Upper lobe of left lung (tissue), 6 donors: ENCODE measurements around the gene PDXP. TPM values are rescaled to one million over a fixed set of nuclear protein-coding genes. Genes with fewer than 3 reads are reported as not detected.
"Not testable (repeated sequence)": the region's sequence is repeated elsewhere in the genome, so short reads cannot be mapped to it uniquely, and the experiment has no call there.

Experiments used
- ATAC-seq, 2 donors: fragments of 200-7000 bp; cut with Tn5 transposase; one replicate each; pipeline ENCODE4 v1.9.1; 2022; ENCODE audit warnings: mild to moderate bottlenecking in 2 of 2, moderate library complexity in 2 of 2; ENCODE audit not compliant: low FRiP score in 2 of 2
- DNase-seq, 2 donors: peaks; one replicate each; pipeline ENCODE4 v3.0.0-alpha.2; 2019 to 2020
- H3K27ac ChIP-seq, 4 donors: fragments of 200-600 bp; sonication (generic); one replicate each; pipeline ENCODE4 v1.5.1; 2016 to 2019
- H3K27me3 ChIP-seq, 4 donors: fragments of 200-600 bp; sonication (generic); one replicate each; pipeline ENCODE4 v1.5.1; 2017 to 2019
- H3K36me3 ChIP-seq, 4 donors: fragments of 200-600 bp; sonication (generic); one replicate each; pipeline ENCODE4 v1.5.1; 2016 to 2019
- H3K4me1 ChIP-seq, 4 donors: fragments of 200-600 bp; sonication (generic); one replicate each; pipeline ENCODE4 v1.5.1; 2018 to 2019
- H3K4me3 ChIP-seq, 4 donors: fragments of 200-600 bp; sonication (generic); one replicate each; pipeline ENCODE4 v1.5.1; 2017 to 2019; ENCODE audit warnings: mild to moderate bottlenecking in 2 of 4, moderate library complexity in 1 of 4
- H3K9me3 ChIP-seq, 4 donors: fragments of 200-600 bp; sonication (generic); one replicate each; pipeline ENCODE4 v1.5.1; 2018 to 2019
- EP300 ChIP-seq, 4 donors: sonication (generic); formaldehyde crosslinking; IDR thresholded peaks; one replicate each; pipeline ENCODE4 v1.5.1; 2017; ENCODE audit warnings: antibody characterized with exemption in 4 of 4, control low read depth in 2 of 4
- POLR2A ChIP-seq, 4 donors: fragments of 450-650 bp; IDR thresholded peaks; one replicate each; pipeline ENCODE4 v1.5.1; 2016 to 2017; ENCODE audit warnings: antibody characterized with exemption in 4 of 4, mild to moderate bottlenecking in 2 of 4
- POLR2AphosphoS5 ChIP-seq, 2 donors: sonication (generic); formaldehyde crosslinking; IDR thresholded peaks; one replicate each; pipeline ENCODE4 v1.5.1; 2017; ENCODE audit warnings: antibody characterized with exemption in 2 of 2
- WGBS, 2 donors: methylation state at CpG; one replicate each; pipeline ENCODE4 v1.1.5; 2017 to 2018; 5-methylcytosine and 5-hydroxymethylcytosine counted together
- total RNA-seq, 6 donors: library from RNA; depleted of rRNA in 4 of 6; stranded (reverse); fragments of >200 nt in 4 of 6; gene quantifications; one replicate each; pipeline versions ENCODE4 v1.1.0 to v1.2.1, GENCODE V29; 2016 to 2021
- TF ChIP-seq, protein P1 (sequence below), 6 experiments: fragments of 450-650 bp in 4 of 6; fragments of 200-600 bp in 2 of 6; sonication (generic) in 2 of 6; IDR thresholded peaks; one replicate each; pipeline ENCODE4 v1.5.1; 2016 to 2019; ENCODE audit warnings: antibody characterized with exemption in 6 of 6
- donor health status: DM: no; HTN: no; CAD: no; lungs with moderate emphysema.
- donor health status: DM: no; HTN: yes; CAD: no; lungs with severe emphysema.

The PDXP gene
- total RNA-seq, 6 donors from 2014 or later = 2.1 to 11.1 (median 8.7) TPM

DNA sequence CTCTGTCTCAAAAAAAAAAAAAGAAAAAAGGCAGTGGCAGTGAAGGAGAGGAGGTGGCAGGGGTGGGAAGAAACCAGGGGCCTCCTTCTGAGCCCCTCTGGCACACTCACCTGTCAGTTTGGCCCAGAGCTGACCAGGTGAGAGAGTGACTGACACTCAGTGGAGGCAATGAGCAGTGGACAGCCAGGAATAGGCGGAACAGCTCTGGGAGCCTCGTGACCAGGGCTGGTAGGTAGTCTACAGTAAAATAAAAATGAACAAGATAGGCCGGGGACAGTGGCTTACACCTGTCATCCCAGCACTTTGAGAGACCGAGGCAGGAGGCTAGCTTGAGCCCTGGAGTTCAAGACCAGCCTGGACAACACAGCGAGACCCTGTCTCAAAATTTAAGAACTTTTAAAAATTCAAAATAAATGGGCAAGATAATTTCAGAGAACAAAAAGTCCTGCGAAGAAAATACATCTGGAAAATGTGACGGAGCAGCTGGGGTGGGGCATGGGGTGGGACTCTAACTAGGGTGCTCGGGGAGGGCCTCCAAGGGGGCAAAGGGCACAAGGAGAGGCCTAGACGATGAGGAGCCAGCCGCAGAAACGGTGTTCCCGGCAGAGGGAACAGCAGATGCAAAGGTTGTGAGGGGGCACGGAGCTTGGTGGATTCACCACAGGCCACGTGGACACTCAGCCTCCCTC lies 3.8 kb upstream of the PDXP start:
- Histone ChIP-seq H3K4me1 (peaks cover 12 to 17% (median 13%) of the 10 kb centered on the region in 4 donors), H3K27me3 (no peaks in the 10 kb centered on the region), H3K9me3 (no peaks in the 10 kb centered on the region), H3K27ac (no peak overlapping the region), H3K4me3 (no peak overlapping the region), H3K36me3 (peaks cover 0 to 36% (median 20%) of the 10 kb centered on the region in 4 donors)
- 89 to 92% methylated on average over 13 to 14 of the region's 14 CpGs for WGBS, 2 donors
- no peak for ATAC-seq
- DNase-seq = no peak
- TF ChIP-seq EP300 (IDR thresholded peaks at IDR 0.05) (no peak), POLR2AphosphoS5 (IDR thresholded peaks at IDR 0.05) (no peak), POLR2A (IDR thresholded peaks at IDR 0.05) (no peak)
- TF ChIP-seq, protein P1, sequence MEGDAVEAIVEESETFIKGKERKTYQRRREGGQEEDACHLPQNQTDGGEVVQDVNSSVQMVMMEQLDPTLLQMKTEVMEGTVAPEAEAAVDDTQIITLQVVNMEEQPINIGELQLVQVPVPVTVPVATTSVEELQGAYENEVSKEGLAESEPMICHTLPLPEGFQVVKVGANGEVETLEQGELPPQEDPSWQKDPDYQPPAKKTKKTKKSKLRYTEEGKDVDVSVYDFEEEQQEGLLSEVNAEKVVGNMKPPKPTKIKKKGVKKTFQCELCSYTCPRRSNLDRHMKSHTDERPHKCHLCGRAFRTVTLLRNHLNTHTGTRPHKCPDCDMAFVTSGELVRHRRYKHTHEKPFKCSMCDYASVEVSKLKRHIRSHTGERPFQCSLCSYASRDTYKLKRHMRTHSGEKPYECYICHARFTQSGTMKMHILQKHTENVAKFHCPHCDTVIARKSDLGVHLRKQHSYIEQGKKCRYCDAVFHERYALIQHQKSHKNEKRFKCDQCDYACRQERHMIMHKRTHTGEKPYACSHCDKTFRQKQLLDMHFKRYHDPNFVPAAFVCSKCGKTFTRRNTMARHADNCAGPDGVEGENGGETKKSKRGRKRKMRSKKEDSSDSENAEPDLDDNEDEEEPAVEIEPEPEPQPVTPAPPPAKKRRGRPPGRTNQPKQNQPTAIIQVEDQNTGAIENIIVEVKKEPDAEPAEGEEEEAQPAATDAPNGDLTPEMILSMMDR (IDR thresholded peaks at IDR 0.05) = no peak

DNA sequence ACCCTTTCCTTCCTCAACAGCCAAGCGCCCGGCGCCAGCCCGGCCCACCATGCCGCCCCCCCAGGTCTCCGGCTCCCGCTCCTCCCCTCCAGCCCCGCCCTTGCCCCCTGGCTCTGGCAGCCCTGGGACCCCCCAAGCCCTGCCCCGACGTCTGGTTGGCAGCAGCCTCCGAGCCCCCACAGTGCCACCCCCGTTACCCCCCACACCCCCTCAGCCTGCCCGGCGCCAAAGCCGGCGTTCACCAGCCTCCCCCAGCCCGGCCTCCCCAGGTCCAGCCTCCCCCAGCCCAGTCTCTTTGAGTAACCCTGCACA lies 3.3 kb upstream of the PDXP start:
- ATAC-seq = no peak
- Histone ChIP-seq H3K9me3 (no peaks in the 10 kb centered on the region), H3K27ac (no peak overlapping the region), H3K36me3 (peaks cover 0 to 31% (median 18%) of the 10 kb centered on the region in 4 donors), H3K4me1 (peaks cover 17 to 22% (median 18%) of the 10 kb centered on the region in 4 donors), H3K4me3 (no peak overlapping the region), H3K27me3 (no peaks in the 10 kb centered on the region)
- TF ChIP-seq POLR2AphosphoS5 (IDR thresholded peaks at IDR 0.05) = no peak
- TF ChIP-seq POLR2A (IDR thresholded peaks at IDR 0.05) = no peak
- TF ChIP-seq EP300 (IDR thresholded peaks at IDR 0.05) = no peak
- TF ChIP-seq, protein P1 (IDR thresholded peaks at IDR 0.05) = no peak
- DNase-seq = peak in 1 of 2 donors; percentile 82
- 95% methylated on average over 11 of the region's 17 CpGs; no CpG with 5 or more reads in 1 of the 2 donors for WGBS, 2 donors

DNA sequence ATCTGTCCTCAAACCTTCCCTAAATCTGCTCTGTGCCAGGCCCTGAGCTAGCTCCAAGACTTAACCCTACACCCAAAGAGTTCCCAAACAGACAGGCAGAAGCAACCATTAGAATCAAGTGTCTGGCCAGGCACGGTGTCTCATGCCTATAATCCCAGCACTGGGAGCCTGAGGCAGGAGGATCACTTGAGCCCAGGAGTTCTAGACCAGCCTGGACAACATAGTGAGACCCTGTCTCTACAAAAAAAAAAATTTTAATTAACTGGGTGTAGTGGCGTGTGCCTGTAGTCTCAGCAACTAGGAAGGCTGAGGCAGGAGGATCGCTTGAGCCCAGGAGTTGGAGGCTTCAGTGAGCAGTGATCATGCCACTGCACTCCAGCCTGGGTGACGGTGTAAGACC lies 1.9 kb upstream of the PDXP start:
- H3K27me3 ChIP-seq, DNase-seq, H3K4me3 ChIP-seq, H3K27ac ChIP-seq, H3K9me3 ChIP-seq, ATAC-seq: not testable (repeated sequence)
- Histone ChIP-seq H3K36me3 (peaks cover 0 to 18% (median 12%) of the 10 kb centered on the region in 4 donors), H3K4me1 (peaks cover 29 to 35% (median 31%) of the 10 kb centered on the region in 4 donors)
- 92 to 94% methylated on average over 4 of the region's 4 CpGs for WGBS, 2 donors

DNA sequence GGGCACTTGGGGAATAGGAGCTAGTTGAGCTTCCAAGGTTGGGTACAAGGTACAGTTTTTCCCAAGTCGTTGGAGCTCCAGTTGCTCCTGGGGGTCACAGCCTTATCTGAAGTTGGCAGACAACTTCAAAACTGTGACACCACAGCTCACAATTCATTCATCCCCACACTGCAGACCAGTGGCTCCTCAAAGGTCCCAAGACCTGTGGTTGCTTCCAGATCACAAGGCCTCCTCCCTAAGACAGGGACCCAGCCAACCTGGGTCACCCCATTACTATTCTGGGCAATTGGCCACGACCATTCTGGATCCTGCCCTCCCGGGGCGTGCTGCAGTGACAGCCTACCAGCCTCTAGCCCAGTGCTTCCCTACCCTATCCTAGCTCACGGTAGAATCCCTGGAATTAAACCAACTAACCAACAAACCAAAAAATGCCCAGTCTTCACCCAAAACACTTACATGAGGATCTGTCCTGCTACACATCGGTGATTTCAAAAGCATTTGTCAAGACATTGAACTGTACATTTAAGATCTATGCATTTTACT lies 862 bp upstream of the PDXP start:
- H3K36me3 ChIP-seq = peaks cover 0 to 14% (median 8%) of the 10 kb centered on the region in 4 donors
- ATAC-seq (no peak), DNase-seq (no peak)
- H3K4me3 ChIP-seq = peak overlapping the region in 3 of 4 donors; percentile 74 to 93 (median 83)
- peak overlapping the region; percentile 55 to 79 (median 72) for H3K27ac ChIP-seq
- no peaks in the 10 kb centered on the region for H3K9me3 ChIP-seq
- no peaks in the 10 kb centered on the region for H3K27me3 ChIP-seq
- H3K4me1 ChIP-seq = peaks cover 30 to 44% (median 33%) of the 10 kb centered on the region in 4 donors
- no peak for TF ChIP-seq POLR2AphosphoS5 (IDR thresholded peaks at IDR 0.05)
- TF ChIP-seq POLR2A (IDR thresholded peaks at IDR 0.05) = no peak
- no peak for TF ChIP-seq EP300 (IDR thresholded peaks at IDR 0.05)
- TF ChIP-seq, protein P1 (IDR thresholded peaks at IDR 0.05) = no peak
- WGBS, 2 donors = 16 to 20% methylated on average over 6 of the region's 6 CpGs

DNA sequence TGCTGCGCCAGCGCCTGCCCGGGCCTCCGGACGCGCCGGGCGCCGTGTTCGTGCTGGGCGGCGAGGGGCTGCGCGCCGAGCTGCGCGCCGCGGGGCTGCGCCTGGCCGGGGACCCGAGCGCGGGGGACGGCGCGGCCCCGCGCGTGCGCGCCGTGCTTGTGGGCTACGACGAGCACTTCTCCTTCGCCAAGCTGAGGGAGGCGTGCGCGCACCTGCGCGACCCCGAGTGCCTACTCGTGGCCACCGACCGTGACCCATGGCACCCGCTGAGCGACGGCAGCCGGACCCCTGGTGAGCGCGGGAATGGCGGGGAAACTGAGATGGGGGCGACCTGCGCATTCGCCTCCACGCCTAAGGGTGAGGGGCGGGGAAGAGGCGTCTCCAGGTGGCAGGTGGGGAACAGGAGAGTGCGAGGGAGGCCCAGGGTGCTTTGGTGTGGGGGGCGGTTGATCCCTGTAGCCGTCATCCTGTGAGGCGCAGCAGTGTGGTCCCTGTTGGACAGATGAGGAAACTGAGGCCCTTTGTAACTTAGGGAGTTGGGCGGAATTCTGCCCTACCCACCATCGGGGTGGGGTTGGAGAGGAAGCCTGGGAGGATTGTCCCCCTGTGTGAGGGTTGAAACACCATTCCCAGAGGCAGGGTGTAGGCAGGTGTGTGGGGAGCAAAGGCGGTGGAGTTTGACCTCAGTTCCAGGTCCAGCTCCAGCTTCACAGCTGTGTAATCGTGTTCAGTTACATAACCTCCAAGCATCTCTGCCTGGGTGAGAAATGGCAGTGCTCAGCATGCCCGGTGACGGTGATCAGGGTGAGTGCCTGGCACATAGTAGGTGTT lies 758 bp downstream of the PDXP start:
- WGBS, 2 donors = 6 to 23% methylated on average over 11 to 35 of the region's 68 CpGs
- TF ChIP-seq, protein P1 (IDR thresholded peaks at IDR 0.05) = no peak
- TF ChIP-seq POLR2A (IDR thresholded peaks at IDR 0.05) = no peak
- TF ChIP-seq EP300 (IDR thresholded peaks at IDR 0.05) = no peak
- no peak for TF ChIP-seq POLR2AphosphoS5 (IDR thresholded peaks at IDR 0.05)
- peak overlapping the region in 1 of 4 donors; percentile 79 for H3K27ac ChIP-seq
- DNase-seq = peak in 1 of 2 donors; percentile 92
- peak overlapping the region; percentile 41 to 93 (median 78) for H3K4me3 ChIP-seq
- no peaks in the 10 kb centered on the region for H3K9me3 ChIP-seq
- peaks cover 30 to 44% (median 33%) of the 10 kb centered on the region in 4 donors for H3K4me1 ChIP-seq
- no peak for ATAC-seq
- H3K36me3 ChIP-seq = no peaks in the 10 kb centered on the region
- H3K27me3 ChIP-seq = no peaks in the 10 kb centered on the region
